NCI-H2171 (cell line): ENCODE results near the gene CKMT2.

Experiments
- DNase-seq: peaks from one replicate; lab custom pipeline; 2025; lab: John Stamatoyannopoulos, UW

CKMT2 gene

DNA sequence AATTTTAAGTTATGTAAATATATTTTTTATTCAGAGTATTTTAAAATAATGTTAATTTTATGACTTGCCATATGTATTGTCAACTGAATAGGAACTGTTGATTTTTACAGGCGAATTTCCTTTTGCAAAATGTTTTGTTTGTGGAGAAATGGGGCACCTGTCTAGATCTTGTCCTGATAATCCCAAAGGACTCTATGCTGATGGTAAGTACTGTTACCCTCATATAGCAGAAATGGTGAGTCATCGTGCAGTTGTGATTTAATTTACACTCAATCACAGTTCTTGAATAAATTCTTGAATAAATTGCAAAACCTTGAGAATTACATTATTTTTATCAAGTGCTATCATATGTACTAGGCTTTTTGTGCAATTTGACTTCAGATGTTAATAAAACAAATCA lies 75.7 kb downstream of the CKMT2 start:
- DNase-seq = no peak

DNA sequence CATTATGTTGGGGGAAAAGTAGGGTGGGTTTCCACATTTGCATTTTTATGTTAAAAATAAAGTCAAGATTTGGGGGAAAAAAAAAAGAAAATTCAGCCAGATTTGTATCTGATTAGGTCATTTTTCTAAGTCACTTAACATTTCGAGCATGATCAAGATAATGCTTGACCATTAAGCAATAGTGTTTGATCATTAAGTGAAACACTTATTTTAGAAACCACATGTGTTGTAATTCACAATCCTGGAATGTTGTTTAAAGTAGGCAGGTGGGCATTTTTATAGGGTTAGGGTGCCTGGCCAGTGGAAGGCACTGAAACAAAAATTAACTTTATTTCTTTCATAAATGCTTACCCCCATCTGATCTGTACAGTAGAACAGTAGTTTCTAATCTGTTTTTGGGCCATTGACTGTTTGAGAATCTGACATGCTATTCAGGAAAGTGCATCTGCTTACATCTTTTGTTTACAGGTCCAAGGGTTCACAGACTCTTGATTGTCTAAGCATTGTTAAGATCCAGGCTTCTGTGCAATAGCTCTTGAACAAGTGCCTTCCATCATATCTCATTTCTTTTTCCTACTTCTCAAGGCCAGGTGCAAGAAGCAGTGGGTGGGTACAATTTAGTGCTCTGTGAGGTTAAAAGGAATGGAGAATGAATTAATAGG lies 77.4 kb downstream of the CKMT2 start:
- no peak for DNase-seq

DNA sequence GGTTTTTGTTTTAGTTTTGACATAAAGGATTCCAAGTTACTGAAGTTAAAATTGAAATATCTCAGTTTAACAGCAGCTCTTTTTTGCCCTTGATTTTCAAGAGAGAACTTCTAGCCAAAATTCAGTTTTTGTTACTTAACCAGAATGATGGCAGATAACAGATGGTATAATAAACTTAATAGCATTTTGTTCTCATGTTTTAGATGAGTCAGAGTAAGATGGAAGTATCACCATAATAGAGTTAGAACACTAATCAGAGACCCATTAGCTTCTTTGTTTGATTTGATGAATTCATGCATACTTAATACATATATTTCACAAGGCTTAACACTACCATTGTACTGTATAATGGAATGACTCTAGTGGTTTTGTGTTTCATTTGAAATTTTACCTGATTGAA lies 80.2 kb downstream of the CKMT2 start:
- no peak for DNase-seq

DNA sequence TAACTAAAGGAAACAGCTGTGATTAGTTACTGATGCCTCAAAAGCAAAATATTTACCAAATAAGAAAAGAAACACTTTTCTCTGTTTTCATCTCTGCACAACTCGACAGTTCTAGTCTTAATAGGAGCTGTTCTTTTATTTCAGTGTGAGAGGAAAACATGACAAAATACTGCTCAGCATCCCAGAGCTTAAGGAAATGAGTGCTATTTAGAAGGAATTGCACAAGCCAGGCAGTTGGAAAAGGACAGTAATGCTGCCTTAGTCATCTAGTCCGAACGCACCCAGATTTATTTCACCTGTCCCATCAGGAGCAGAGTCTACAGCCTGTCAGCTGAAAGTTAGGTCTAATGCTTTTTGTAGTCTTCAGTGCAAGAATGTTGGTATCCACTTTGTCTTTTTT lies 80.6 kb downstream of the CKMT2 start:
- DNase-seq = no peak

DNA sequence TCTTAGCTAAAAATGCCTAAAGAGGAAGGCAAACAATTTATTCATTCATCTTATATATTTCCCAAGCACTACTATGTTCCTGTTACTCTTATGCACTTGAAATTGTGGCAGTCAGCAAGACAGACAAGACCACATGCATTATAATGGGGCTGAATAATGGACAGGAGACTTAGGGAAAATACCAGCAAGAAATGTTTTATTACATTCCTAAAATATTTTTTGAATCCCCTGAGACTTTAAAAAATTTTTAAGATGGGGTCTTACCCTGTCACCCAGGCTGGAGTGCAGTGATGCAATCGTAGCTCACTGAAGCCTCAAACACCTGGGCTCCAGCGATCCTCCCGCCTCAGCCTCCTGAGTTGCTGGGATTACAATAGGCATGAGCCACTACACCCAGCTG lies 81.5 kb downstream of the CKMT2 start:
- no peak for DNase-seq

DNA sequence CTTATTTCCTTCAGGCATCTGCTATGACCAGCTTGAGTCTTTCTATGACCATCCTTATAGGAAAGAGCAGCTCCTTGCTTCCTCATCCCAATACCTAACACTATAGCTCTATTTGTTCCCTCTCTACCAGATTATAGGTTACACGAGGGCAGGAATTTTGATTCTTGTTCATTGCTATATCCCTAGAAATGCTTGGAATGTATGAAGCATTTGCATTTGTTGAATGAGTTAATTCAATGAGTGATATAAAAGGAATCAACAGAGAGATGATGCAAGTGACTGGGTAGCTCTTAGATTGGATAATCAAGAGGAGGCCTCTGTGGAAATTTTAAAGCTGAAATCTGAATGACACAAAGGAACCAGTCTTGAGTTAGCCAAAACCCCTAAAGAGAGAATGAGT lies 82.2 kb downstream of the CKMT2 start:
- DNase-seq = no peak

DNA sequence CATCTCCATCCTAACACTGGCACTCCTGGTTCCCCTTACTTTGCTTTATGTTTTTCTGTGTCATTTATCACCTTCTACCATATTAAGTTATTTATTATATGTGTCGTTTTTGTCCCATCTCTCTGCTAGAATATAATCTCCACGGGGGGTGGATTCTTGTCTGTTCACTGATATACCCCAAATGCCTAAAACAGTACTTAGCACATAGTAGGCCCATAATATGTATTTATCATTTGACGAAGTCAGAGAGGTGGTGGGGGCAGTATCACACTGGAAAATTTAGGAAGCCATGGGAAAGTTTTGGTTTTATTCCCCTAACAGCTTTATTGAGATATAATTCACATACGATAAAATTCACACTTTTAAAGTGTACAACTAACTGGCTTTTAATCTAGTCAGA lies 82.7 kb downstream of the CKMT2 start:
- DNase-seq = no peak
